Endometrial microvascular endothelial cells (primary cell): Measurements from ENCODE around the gene PIH1D1. TPM values are rescaled to one million over a fixed set of nuclear protein-coding genes. Genes with fewer than 3 reads are reported as not detected.

ENCODE experiments used
- in situ Hi-C: cut with HindIII; loops from 2 replicates; pipeline ENCODE4 v1.10.0; 2017; ENCODE audit warnings: low sequenced_read_pairs, low pct_unique_long_range_greater_than_20kb; ENCODE audit errors: inconsistent ontology term
- total RNA-seq: library from RNA; depleted of rRNA; stranded (reverse); fragments of >200 nt; gene quantifications from one replicate; pipeline ENCODE4 v1.2.3, GENCODE V29; 2015; ENCODE audit errors: inconsistent ontology term

PIH1D1 gene
- total RNA-seq, 1 donor from 2014 or later, result 97.7 TPM

GRCh38 chr19:49441210-49441959 is 10.2 kb downstream of the PIH1D1 start, which contains the start of gene SLC17A7:
TSS of gene SLC17A7 (minus strand) at chr19:49441527. CDS start at chr19:49441379, 148 bp downstream.
- in situ Hi-C loops, result no loop called here

GRCh38 chr19:49440439-49441209 is 11.0 kb downstream of the PIH1D1 start:
- in situ Hi-C loops, result no loop called here

- in situ Hi-C loops, result no loop called here
Measured at GRCh38 chr19:49439836-49440235, 11.8 kb downstream of the PIH1D1 start.

- in situ Hi-C loops, result no loop called here
Measured at GRCh38 chr19:49438261-49438660, 13.4 kb downstream of the PIH1D1 start.

GRCh38 chr19:49437231-49437630 is 14.4 kb downstream of the PIH1D1 start:
- in situ Hi-C loops, result no loop called here

- in situ Hi-C loops, result no loop called here
Measured at GRCh38 chr19:49436381-49437017, 15.1 kb downstream of the PIH1D1 start.

- in situ Hi-C loops, result no loop called here
Measured at GRCh38 chr19:49435670-49436069, 15.9 kb downstream of the PIH1D1 start.

- in situ Hi-C loops, result no loop called here
Measured at GRCh38 chr19:49434907-49435583, 16.6 kb downstream of the PIH1D1 start.

- in situ Hi-C loops, result no loop called here
Measured at GRCh38 chr19:49433240-49433901, 18.2 kb downstream of the PIH1D1 start.

- in situ Hi-C loops, result no loop called here
Measured at GRCh38 chr19:49432141-49433073, 19.2 kb downstream of the PIH1D1 start.

- in situ Hi-C loops, result no loop called here
Measured at GRCh38 chr19:49431330-49431749, 20.3 kb downstream of the PIH1D1 start.

GRCh38 chr19:49430678-49431329 is 20.8 kb downstream of the PIH1D1 start:
- in situ Hi-C loops, result no loop called here

GRCh38 chr19:49430172-49430677 is 21.4 kb downstream of the PIH1D1 start:
- in situ Hi-C loops, result no loop called here

- in situ Hi-C loops, result no loop called here
Measured at GRCh38 chr19:49428547-49429451, 22.8 kb downstream of the PIH1D1 start.

- in situ Hi-C loops, result no loop called here
Measured at GRCh38 chr19:49427855-49428546, 23.6 kb downstream of the PIH1D1 start.
